Measurements from ENCODE around the gene COLQ. TPM values are rescaled to one million over a fixed set of nuclear protein-coding genes. Genes with fewer than 3 reads are reported as not detected.

COLQ gene
- total RNA-seq, 1 experiment from 2014 or later, result 1.9 TPM

DNA sequence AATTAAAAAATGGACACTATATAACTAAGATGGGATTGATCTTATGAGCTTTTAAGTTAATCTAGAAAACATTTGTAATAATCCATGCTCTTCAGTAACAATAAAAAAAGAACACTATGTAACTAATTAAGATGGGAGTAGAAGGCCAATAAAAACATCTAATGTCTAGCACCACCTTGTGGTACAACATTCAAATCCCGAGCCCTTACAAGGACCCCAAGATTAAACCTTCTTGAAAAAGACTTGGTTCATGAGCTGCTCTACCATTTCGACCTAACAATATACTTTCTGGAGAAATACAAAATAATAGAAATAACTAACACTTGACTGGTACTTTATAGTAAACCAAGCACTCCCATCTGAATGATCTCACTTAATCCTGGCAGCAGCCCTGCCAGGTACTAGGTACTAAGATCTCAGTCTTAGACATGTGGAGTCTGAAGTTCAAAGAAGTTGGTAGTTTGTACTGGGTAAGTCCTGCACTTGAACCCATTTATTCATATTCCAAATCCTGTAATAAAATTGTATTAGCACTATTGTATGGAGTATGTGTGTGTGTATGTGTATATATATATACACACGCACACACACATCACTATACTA is 116.0 kb downstream of the COLQ start:
- ChIA-PET RAD21 (ENCODE audit: low non-redundant PET in 1 of 2, low total read pairs in 2 of 2, uncharacterized antibody in 2 of 2, unreplicated experiment in 2 of 2) (interaction anchor here (1.0 to 1.6 kb wide), 4 partner anchors 138 to 298 kb away, joined by 3 to 9 read pairs (median 6); no protein-coding TSS in a partner anchor), POLR2A (no interaction called here), CTCF (interaction anchor here (0.6 to 2.2 kb wide), 17 partner anchors 14 to 484 kb away, joined by 3 to 72 read pairs (median 4); partner anchors contain the start of gene CAPN7)
- H3K79me2 ChIP-seq (ENCODE audit: insufficient read depth, low read length), result no peaks in the 10 kb centered on the region
- no peaks in the 10 kb centered on the region for H3K9me2 ChIP-seq (ENCODE audit: insufficient read depth)
- BruUV-seq (replicated peaks), result no TSS peak
- intact Hi-C loops (cut with micrococcal nuclease), result loop anchor here (2.0 kb wide), 2 partner anchors 137 to 297 kb away; no protein-coding TSS in a partner anchor
- no peak overlapping the region for H2AFZ ChIP-seq (ENCODE audit: low read depth, low read length, poor library complexity, severe bottlenecking)
- TF ChIP-seq POLR2AphosphoS5 (IDR thresholded peaks at IDR 0.05; ENCODE audit: low read depth, low read length) (no peak), FOSL1 (IDR thresholded peaks at IDR 0.05; ENCODE audit: low read depth) (no peak), ZFX (IDR thresholded peaks at IDR 0.05) (no peak), ZNF274 (IDR thresholded peaks at IDR 0.05; ENCODE audit: low read depth, low read length) (no peak), RAD21 (IDR thresholded peaks at IDR 0.05; ENCODE audit: low read depth) (peak; percentile 74), CTCF (IDR thresholded peaks at IDR 0.05 in 2 of 3, conservative IDR thresholded peaks at IDR 0.05 in 1 of 3; ENCODE audit: borderline replicate concordance in 1 of 3, insufficient read depth in 1 of 3, low read depth in 2 of 3, low read length in 2 of 3) (peak; percentile 55 to 74 (median 69)), SP1 (IDR thresholded peaks at IDR 0.05; ENCODE audit: low read depth) (no peak), YY1 (IDR thresholded peaks at IDR 0.05; ENCODE audit: extremely low read depth, insufficient replicate concordance, low read depth, low read length) (no peak), POLR2A (IDR thresholded peaks at IDR 0.05; ENCODE audit: borderline replicate concordance, extremely low read depth, insufficient read depth, insufficient read length) (no peak)
- H3K9me3 ChIP-seq (ENCODE audit: control insufficient read depth in 1 of 2, insufficient read depth in 1 of 2, low read depth in 1 of 2, low read length in 2 of 2), result no peaks in the 10 kb centered on the region
- ATAC-seq (peak; percentile 81), DNase-seq (ENCODE audit: low read depth, low spot score) (peak; percentile 48)
- H3K36me3 ChIP-seq (ENCODE audit: control insufficient read depth in 1 of 2, insufficient read depth in 2 of 2, low read length in 2 of 2), result peaks cover 3 to 5% of the 10 kb centered on the region in 2 experiments; a peak in 1 of 4 replicates
- H3K4me2 ChIP-seq (ENCODE audit: low read length), result no peak overlapping the region
- no peak overlapping the region for H3K4me3 ChIP-seq (replicated peaks in 1 of 2; ENCODE audit: low read depth in 1 of 2, low read length in 2 of 2)
- peaks cover 0 to 5% of the 10 kb centered on the region in 2 experiments; a peak in 1 of 4 replicates for H3K4me1 ChIP-seq (ENCODE audit: control insufficient read depth in 1 of 2, insufficient read depth in 2 of 2, low read length in 2 of 2)
- no peaks in the 10 kb centered on the region for H3K27me3 ChIP-seq (ENCODE audit: insufficient read depth, low read length)
- H3K27ac ChIP-seq (ENCODE audit: low read depth, low read length), result no peak overlapping the region
- no peaks in the 10 kb centered on the region for H4K20me1 ChIP-seq (ENCODE audit: insufficient read depth)
- no peak overlapping the region for H3K9ac ChIP-seq (ENCODE audit: low read length)
